Lung (tissue), 12 donors: Measurements from ENCODE around the gene RPL38. TPM values are rescaled to one million over a fixed set of nuclear protein-coding genes. Genes with fewer than 3 reads are reported as not detected.

Experiments used
- ATAC-seq: fragments of 200-7000 bp; cut with Tn5 transposase; one replicate; pipeline ENCODE4 v1.9.1; 2020; ENCODE audit warnings: moderate number of reproducible peaks; ENCODE audit not compliant: insufficient read depth, low FRiP score
- DNase-seq, 3 donors: peaks; one replicate each; pipeline ENCODE4 v3.0.0-alpha.2; 2013 to 2017
- H3K27ac ChIP-seq, 2 donors: one replicate each; pipeline ENCODE4 v1.5.1; 2013; ENCODE audit warnings: mild to moderate bottlenecking in 2 of 2, moderate library complexity in 2 of 2, control low read depth in 1 of 2, inconsistent platforms in 1 of 2, low read depth in 1 of 2, low read length in 1 of 2
- H3K27me3 ChIP-seq, 3 donors: one replicate each; pipeline ENCODE4 v1.5.1; 2013; ENCODE audit warnings: low read length in 2 of 3; ENCODE audit not compliant: control insufficient read depth in 3 of 3, insufficient read depth in 3 of 3
- H3K36me3 ChIP-seq, 4 donors: one replicate each; pipeline ENCODE4 v1.5.1; 2013; ENCODE audit warnings: low read length in 4 of 4, mild to moderate bottlenecking in 1 of 4, moderate library complexity in 1 of 4; ENCODE audit not compliant: control insufficient read depth in 4 of 4, insufficient read depth in 4 of 4
- H3K4me1 ChIP-seq, 5 donors: one replicate each; pipeline ENCODE4 v1.5.1; 2013; ENCODE audit warnings: low read length in 5 of 5, mild to moderate bottlenecking in 2 of 5, moderate library complexity in 1 of 5; ENCODE audit not compliant: control insufficient read depth in 5 of 5, insufficient read depth in 5 of 5
- H3K4me3 ChIP-seq: one replicate; pipeline ENCODE4 v1.5.1; 2013; ENCODE audit warnings: mild to moderate bottlenecking, control low read depth, moderate library complexity
- H3K9ac ChIP-seq, 2 donors: one replicate each; pipeline ENCODE4 v1.5.1; 2013; ENCODE audit warnings: low read length in 2 of 2, control low read depth in 1 of 2; ENCODE audit not compliant: insufficient read depth in 1 of 2
- H3K9me3 ChIP-seq, 4 donors: one replicate each; pipeline ENCODE4 v1.5.1; 2013; ENCODE audit warnings: low read length in 3 of 4, mild to moderate bottlenecking in 1 of 4, moderate library complexity in 1 of 4; ENCODE audit not compliant: control insufficient read depth in 4 of 4, insufficient read depth in 3 of 4
- WGBS, 2 donors: extraction: QIAGEN DNeasy Blood & Tissue Kit; methylation state at CpG; one replicate each; pipeline ENCODE4 v1.1.7; 2013; 5-methylcytosine and 5-hydroxymethylcytosine counted together
- polyA plus RNA-seq, 2 donors: library from polyadenylated mRNA; stranded (reverse); fragments of 200-250 nt; gene quantifications; one replicate each; pipeline ENCODE4 v1.2.1, GENCODE V29; 2013
- total RNA-seq, 2 donors: library from RNA; depleted of rRNA in 1 of 2; stranded (reverse); fragments of >200 nt in 1 of 2; gene quantifications; one replicate each; pipeline ENCODE4 v1.2.1, GENCODE V29; 2014 to 2021
- TF ChIP-seq, protein P1 (sequence below): IDR thresholded peaks from 2 replicates; pipeline ENCODE4 v1.5.1; 2012; ENCODE audit warnings: mild to moderate bottlenecking; ENCODE audit errors: control extremely low read depth, extremely low read depth
- donor health status: control.
- donor health status: control.
- donor health status: Bipolar disorder and iron deficiency.
- donor health status: healthy.
- donor health status: DM: yes; HTN: yes; CAD: no.

The RPL38 gene
- total and polyA plus RNA-seq, 4 donors: 686 to 2,752 (median 1,090) TPM

DNA sequence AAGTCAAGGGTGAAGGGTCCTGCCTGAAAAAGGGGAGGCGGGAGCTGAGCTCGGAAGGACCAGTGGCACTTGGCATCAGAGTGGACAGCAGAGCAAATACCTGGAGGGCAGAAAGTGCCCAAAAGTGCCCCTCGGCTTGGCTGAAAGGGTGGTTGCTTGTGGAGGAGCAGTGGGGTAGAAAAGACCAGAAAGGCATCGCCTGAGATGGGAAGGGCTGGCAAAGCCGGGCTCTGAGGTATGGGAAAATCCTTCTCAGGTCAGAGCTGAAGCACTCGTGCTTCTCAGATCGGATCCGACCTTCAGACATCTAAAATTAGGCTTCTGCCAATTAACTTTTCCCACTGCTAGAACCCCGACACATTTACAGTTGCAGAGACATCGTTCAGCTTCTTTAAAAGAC is 1.5 kb upstream of the RPL38 start:
- no peak for ATAC-seq
- H3K4me3 ChIP-seq: no peak overlapping the region
- peaks cover 0 to 16% (median 10%) of the 10 kb centered on the region in 4 donors for H3K36me3 ChIP-seq
- no peak overlapping the region for H3K9ac ChIP-seq
- TF ChIP-seq, protein P1, sequence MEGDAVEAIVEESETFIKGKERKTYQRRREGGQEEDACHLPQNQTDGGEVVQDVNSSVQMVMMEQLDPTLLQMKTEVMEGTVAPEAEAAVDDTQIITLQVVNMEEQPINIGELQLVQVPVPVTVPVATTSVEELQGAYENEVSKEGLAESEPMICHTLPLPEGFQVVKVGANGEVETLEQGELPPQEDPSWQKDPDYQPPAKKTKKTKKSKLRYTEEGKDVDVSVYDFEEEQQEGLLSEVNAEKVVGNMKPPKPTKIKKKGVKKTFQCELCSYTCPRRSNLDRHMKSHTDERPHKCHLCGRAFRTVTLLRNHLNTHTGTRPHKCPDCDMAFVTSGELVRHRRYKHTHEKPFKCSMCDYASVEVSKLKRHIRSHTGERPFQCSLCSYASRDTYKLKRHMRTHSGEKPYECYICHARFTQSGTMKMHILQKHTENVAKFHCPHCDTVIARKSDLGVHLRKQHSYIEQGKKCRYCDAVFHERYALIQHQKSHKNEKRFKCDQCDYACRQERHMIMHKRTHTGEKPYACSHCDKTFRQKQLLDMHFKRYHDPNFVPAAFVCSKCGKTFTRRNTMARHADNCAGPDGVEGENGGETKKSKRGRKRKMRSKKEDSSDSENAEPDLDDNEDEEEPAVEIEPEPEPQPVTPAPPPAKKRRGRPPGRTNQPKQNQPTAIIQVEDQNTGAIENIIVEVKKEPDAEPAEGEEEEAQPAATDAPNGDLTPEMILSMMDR: no peak
- H3K9me3 ChIP-seq: no peaks in the 10 kb centered on the region
- DNase-seq: no peak
- H3K27me3 ChIP-seq: peaks cover 0 to 8% (median 6%) of the 10 kb centered on the region in 3 donors
- 72 to 83% methylated on average over 10 of the region's 10 CpGs for WGBS, 2 donors
- peaks cover 3 to 17% (median 8%) of the 10 kb centered on the region in 5 donors for H3K4me1 ChIP-seq
- H3K27ac ChIP-seq: no peak overlapping the region

DNA sequence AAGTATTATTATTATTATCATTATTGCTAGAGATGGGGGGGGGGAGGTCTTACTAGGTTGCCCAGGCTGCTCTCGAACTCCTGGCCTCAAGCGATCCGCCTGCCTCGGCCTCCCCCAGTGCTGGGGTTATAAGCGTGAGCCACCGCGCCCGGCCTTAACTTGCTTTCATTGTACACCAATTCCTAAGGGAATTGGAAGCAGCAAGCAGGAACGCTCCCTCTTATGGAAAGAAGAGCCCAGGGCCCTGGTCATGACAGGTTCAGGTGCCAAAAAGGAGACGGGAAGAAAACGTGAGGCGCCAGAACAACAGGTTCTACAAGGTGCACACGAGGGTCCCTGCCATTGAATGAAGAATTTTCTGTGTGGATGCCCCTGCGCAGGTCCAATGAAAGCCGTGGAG is 540 bp upstream of the RPL38 start:
- Histone ChIP-seq H3K27ac (no peak overlapping the region), H3K9me3 (no peaks in the 10 kb centered on the region), H3K27me3 (peaks cover 0 to 8% (median 0%) of the 10 kb centered on the region in 3 donors), H3K4me1 (peaks cover 3 to 17% (median 8%) of the 10 kb centered on the region in 5 donors), H3K4me3 (no peak overlapping the region), H3K9ac (no peak overlapping the region), H3K36me3 (peaks cover 0 to 26% (median 16%) of the 10 kb centered on the region in 4 donors)
- ATAC-seq (no peak), DNase-seq (no peak)
- TF ChIP-seq, protein P1: no peak
- 38 to 40% methylated on average over 15 of the region's 15 CpGs for WGBS, 2 donors

DNA sequence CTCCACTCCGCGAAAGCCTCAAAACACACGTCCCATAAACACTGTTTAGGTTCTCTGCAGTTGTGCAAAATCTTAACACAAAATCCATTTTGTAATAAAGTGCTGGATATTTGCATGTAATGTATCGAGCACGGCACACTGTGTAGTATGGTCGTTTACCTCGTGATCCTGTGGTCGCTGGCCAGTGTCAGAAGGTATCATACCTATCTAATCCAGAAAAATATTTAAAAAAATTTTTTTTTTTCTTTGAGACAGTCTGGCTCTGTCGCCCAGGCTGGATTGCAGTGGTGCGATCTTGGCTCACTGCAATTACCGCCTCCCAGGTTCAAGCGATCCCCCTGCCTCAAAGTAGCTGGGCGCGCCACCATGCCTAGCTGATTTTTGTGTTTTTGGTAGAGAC is 996 bp downstream of the RPL38 start:
- Histone ChIP-seq H3K36me3 (peaks cover 9 to 33% (median 25%) of the 10 kb centered on the region in 4 donors), H3K27me3 (peaks cover 0 to 8% (median 0%) of the 10 kb centered on the region in 3 donors), H3K4me3 (peak overlapping the region; percentile 90), H3K9me3 (no peaks in the 10 kb centered on the region), H3K27ac (peak overlapping the region in 1 of 2 donors; percentile 90), H3K4me1 (peaks cover 3 to 17% (median 8%) of the 10 kb centered on the region in 5 donors), H3K9ac (peak overlapping the region; percentile 93 to 97)
- WGBS, 2 donors: 51 to 59% methylated on average over 14 of the region's 14 CpGs
- DNase-seq (no peak), ATAC-seq (no peak)
- TF ChIP-seq, protein P1: no peak

DNA sequence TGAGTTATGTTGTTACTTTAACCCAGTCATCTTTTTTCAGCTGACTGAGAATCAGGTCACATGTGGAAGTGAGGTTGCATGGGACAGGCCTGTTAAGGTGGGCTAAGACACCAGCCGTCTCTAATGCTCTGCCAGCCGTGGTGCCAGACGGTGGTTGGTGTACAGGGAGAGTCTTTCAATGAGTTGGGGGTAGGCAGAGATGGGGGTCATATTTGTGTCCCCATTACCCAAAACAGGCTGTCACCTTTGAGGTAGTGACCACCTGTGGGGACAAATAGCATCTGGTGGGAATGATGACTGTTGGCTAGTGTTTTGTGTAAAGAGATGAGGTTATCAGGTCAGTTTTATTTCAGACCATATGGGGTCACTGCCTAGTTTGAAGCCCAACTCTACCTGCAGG is 1.8 kb downstream of the RPL38 start:
- TF ChIP-seq, protein P1: no peak
- no peak overlapping the region for H3K4me3 ChIP-seq
- H3K27ac ChIP-seq: no peak overlapping the region
- H3K9me3 ChIP-seq: no peaks in the 10 kb centered on the region
- WGBS, 2 donors: 87 to 88% methylated on average over 3 of the region's 3 CpGs
- ATAC-seq (no peak), DNase-seq (no peak)
- peaks cover 11 to 36% (median 30%) of the 10 kb centered on the region in 4 donors for H3K36me3 ChIP-seq
- H3K4me1 ChIP-seq: peaks cover 3 to 19% (median 10%) of the 10 kb centered on the region in 5 donors
- peaks cover 0 to 6% (median 0%) of the 10 kb centered on the region in 3 donors for H3K27me3 ChIP-seq
- peak overlapping the region in 1 of 2 donors; percentile 67 for H3K9ac ChIP-seq
